Progenitor cell of endocrine pancreas (in vitro differentiated cells): Measurements from ENCODE around the gene RAD52. TPM values are rescaled to one million over a fixed set of nuclear protein-coding genes. Genes with fewer than 3 reads are reported as not detected.

Source experiments
- DNase-seq: peaks from one replicate; pipeline ENCODE4 v3.0.0; 2021; ENCODE audit warnings: low spot score; ENCODE audit not compliant: unreplicated experiment
- H3K27ac Mint-ChIP-seq: 2 replicates; pipeline ENCODE4 v1.8.0; 2021; ENCODE audit warnings: mild to moderate bottlenecking, moderate library complexity, mixed read lengths
- H3K27me3 Mint-ChIP-seq: 2 replicates; pipeline ENCODE4 v1.8.0; 2021; ENCODE audit warnings: mixed read lengths
- H3K36me3 Mint-ChIP-seq: 2 replicates; pipeline ENCODE4 v1.8.0; 2022; ENCODE audit warnings: mixed read lengths; ENCODE audit not compliant: insufficient read depth
- H3K4me1 Mint-ChIP-seq: 2 replicates; pipeline ENCODE4 v1.8.0; 2021; ENCODE audit warnings: low read depth, mixed read lengths
- H3K4me3 Mint-ChIP-seq: 2 replicates; pipeline ENCODE4 v1.8.0; 2021; ENCODE audit warnings: low read depth, mild to moderate bottlenecking, moderate library complexity, mixed read lengths
- H3K9me3 Mint-ChIP-seq: 2 replicates; pipeline ENCODE4 v1.8.0; 2021; ENCODE audit warnings: low read depth, mixed read lengths
- total RNA-seq: library from RNA; stranded (reverse); gene quantifications from 2 replicates; pipeline ENCODE4 v1.2.1, GENCODE V29; 2021
- TF ChIP-seq, protein P1 (sequence below): fragments of 200-600 bp; sonication (generic); IDR thresholded peaks from one replicate; pipeline ENCODE4 v1.5.0; 2021; ENCODE audit warnings: antibody characterized with exemption, mild to moderate bottlenecking; ENCODE audit not compliant: unreplicated experiment

Gene RAD52
- total RNA-seq, 1 donor from 2014 or later: 52.6 TPM

DNA sequence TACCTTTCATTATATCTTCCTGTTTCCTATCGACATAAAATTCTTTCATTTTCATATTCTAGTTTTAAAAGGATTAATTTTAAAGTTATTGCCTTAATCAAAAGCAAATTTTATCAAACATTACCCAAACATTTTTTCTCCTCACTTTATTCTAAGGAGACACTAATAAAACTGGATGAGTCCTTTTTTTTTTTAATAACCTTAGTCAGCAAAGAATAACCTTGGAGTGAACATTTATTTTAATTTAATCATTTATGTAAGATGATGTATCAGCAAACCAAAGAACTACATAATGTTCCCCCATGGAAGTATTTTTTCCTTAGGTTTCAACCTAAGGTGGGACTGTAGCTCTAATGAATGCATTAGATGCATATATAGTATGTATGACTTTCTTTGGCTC lies 83.9 kb downstream of the RAD52 start:
- no peaks in the 10 kb centered on the region for H3K27me3 Mint-ChIP-seq
- no peak overlapping the region for H3K27ac Mint-ChIP-seq
- H3K9me3 Mint-ChIP-seq: no peaks in the 10 kb centered on the region
- no peak for DNase-seq
- TF ChIP-seq, protein P1, sequence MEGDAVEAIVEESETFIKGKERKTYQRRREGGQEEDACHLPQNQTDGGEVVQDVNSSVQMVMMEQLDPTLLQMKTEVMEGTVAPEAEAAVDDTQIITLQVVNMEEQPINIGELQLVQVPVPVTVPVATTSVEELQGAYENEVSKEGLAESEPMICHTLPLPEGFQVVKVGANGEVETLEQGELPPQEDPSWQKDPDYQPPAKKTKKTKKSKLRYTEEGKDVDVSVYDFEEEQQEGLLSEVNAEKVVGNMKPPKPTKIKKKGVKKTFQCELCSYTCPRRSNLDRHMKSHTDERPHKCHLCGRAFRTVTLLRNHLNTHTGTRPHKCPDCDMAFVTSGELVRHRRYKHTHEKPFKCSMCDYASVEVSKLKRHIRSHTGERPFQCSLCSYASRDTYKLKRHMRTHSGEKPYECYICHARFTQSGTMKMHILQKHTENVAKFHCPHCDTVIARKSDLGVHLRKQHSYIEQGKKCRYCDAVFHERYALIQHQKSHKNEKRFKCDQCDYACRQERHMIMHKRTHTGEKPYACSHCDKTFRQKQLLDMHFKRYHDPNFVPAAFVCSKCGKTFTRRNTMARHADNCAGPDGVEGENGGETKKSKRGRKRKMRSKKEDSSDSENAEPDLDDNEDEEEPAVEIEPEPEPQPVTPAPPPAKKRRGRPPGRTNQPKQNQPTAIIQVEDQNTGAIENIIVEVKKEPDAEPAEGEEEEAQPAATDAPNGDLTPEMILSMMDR: no peak
- no peak overlapping the region for H3K4me3 Mint-ChIP-seq
- H3K36me3 Mint-ChIP-seq: peaks cover 26% of the 10 kb centered on the region
- no peaks in the 10 kb centered on the region for H3K4me1 Mint-ChIP-seq

- TF ChIP-seq, protein P1: no peak
- H3K27me3 Mint-ChIP-seq: no peaks in the 10 kb centered on the region
- DNase-seq: no peak
- no peak overlapping the region for H3K27ac Mint-ChIP-seq
- no peaks in the 10 kb centered on the region for H3K4me1 Mint-ChIP-seq
- no peaks in the 10 kb centered on the region for H3K9me3 Mint-ChIP-seq
- peaks cover 24% of the 10 kb centered on the region for H3K36me3 Mint-ChIP-seq
- H3K4me3 Mint-ChIP-seq: no peak overlapping the region
These were observed 86.2 kb downstream of the RAD52 start for GRCh38 chr12:863285-863684.

GRCh38 chr12:862303-862911 lies 87.1 kb downstream of the RAD52 start:
- Mint-ChIP-seq H3K27me3 (no peaks in the 10 kb centered on the region), H3K9me3 (no peaks in the 10 kb centered on the region), H3K4me1 (no peaks in the 10 kb centered on the region), H3K27ac (no peak overlapping the region), H3K4me3 (no peak overlapping the region), H3K36me3 (peaks cover 21% of the 10 kb centered on the region)
- no peak for DNase-seq
- TF ChIP-seq, protein P1: no peak

Other genes with a start within 250 kb of the RAD52 start
- 244 and 248 TPM in 2 replicates for gene WNK1, start 197.1 kb downstream of the RAD52 start, total RNA-seq
- gene ERC1, start 41.5 kb upstream of the RAD52 start, total RNA-seq: 141 and 146 TPM in 2 replicates